Measurements from ENCODE around the gene ABCC4.

The ABCC4 gene

GRCh38 chr13:95025116-95025515, 276.1 kb downstream of the ABCC4 start:
- intact Hi-C loops (cut with DNase I; ENCODE audit: low total_unique reads): no loop called here
- DNase-seq: no peak
- no peaks in the 10 kb centered on the region for H3K27me3 ChIP-seq
- no peaks in the 10 kb centered on the region for H3K4me1 ChIP-seq
- TF ChIP-seq CTCF (IDR thresholded peaks at IDR 0.05): no peak
- no peaks in the 10 kb centered on the region for H3K9me3 ChIP-seq
- H3K27ac ChIP-seq: no peak overlapping the region
- H3K4me3 ChIP-seq: no peak overlapping the region
- no peaks in the 10 kb centered on the region for H3K36me3 ChIP-seq

- H3K36me3 ChIP-seq: no peaks in the 10 kb centered on the region
- intact Hi-C loops (cut with DNase I; ENCODE audit: low total_unique reads): no loop called here
Measured at GRCh38 chr13:95023405-95023804, 277.8 kb downstream of the ABCC4 start.

GRCh38 chr13:95020298-95020987, 280.8 kb downstream of the ABCC4 start:
- TF ChIP-seq CTCF (IDR thresholded peaks at IDR 0.05): no peak
- H3K4me3 ChIP-seq: no peak overlapping the region
- intact Hi-C loops (cut with DNase I; ENCODE audit: low total_unique reads): no loop called here

More at GRCh38 chr13:95023405-95023804, 277.8 kb downstream of the ABCC4 start:
- H3K4me1 ChIP-seq: no peaks in the 10 kb centered on the region
- no peaks in the 10 kb centered on the region for H3K27me3 ChIP-seq
- H3K4me3 ChIP-seq: no peak overlapping the region
- TF ChIP-seq CTCF (IDR thresholded peaks at IDR 0.05): no peak
- H3K27ac ChIP-seq: no peak overlapping the region
- no peak for DNase-seq
- H3K9me3 ChIP-seq: no peaks in the 10 kb centered on the region

GRCh38 chr13:95019886-95020285, 281.4 kb downstream of the ABCC4 start:
- DNase-seq: no peak
- no peak overlapping the region for H3K4me3 ChIP-seq
- intact Hi-C loops (cut with DNase I; ENCODE audit: low total_unique reads): no loop called here
- no peak overlapping the region for H3K27ac ChIP-seq
- H3K36me3 ChIP-seq: no peaks in the 10 kb centered on the region
- TF ChIP-seq CTCF (IDR thresholded peaks at IDR 0.05): no peak
- H3K9me3 ChIP-seq: no peaks in the 10 kb centered on the region
- H3K27me3 ChIP-seq: no peaks in the 10 kb centered on the region
- H3K4me1 ChIP-seq: no peaks in the 10 kb centered on the region

More at GRCh38 chr13:95020298-95020987, 280.8 kb downstream of the ABCC4 start:
- Histone ChIP-seq H3K36me3 (no peaks in the 10 kb centered on the region), H3K27me3 (no peaks in the 10 kb centered on the region), H3K4me1 (no peaks in the 10 kb centered on the region), H3K9me3 (no peaks in the 10 kb centered on the region), H3K27ac (no peak overlapping the region)
- no peak for DNase-seq

- no peaks in the 10 kb centered on the region for H3K9me3 ChIP-seq
- intact Hi-C loops (cut with DNase I; ENCODE audit: low total_unique reads): no loop called here
- H3K36me3 ChIP-seq: no peaks in the 10 kb centered on the region
- no peak for TF ChIP-seq CTCF (IDR thresholded peaks at IDR 0.05)
- no peak overlapping the region for H3K27ac ChIP-seq
- peaks cover 0 to 9% (median 4%) of the 10 kb centered on the region in 4 donors for H3K4me1 ChIP-seq
- no peak overlapping the region for H3K4me3 ChIP-seq
- no peak for DNase-seq
- H3K27me3 ChIP-seq: peaks cover 0 to 8% of the 10 kb centered on the region in 2 donors
Measured at GRCh38 chr13:95007322-95007721, 293.9 kb downstream of the ABCC4 start.

Measured in tibial artery (tissue), 4 donors.